Activated CD4-positive, alpha-beta T cell treated with anti-CD3 and anti-CD28 coated beads, Interleukin-2, amount 50 U/mL, for 48 hours (primary cell): ENCODE data around the gene SAA4.
"Not testable (repeated sequence)": the region's sequence is repeated elsewhere in the genome, so short reads cannot be mapped to it uniquely, and the experiment has no call there.

Source experiments
- DNase-seq, 2 experiments: peaks; one replicate each; pipeline ENCODE4 v3.0.0-alpha.2; 2020

SAA4 gene

GRCh38 chr11:18246379-18247190 is 10.0 kb upstream of the SAA4 start:
- DNase-seq = peak; percentile 28 to 36

GRCh38 chr11:18245396-18245795 is 8.8 kb upstream of the SAA4 start:
- no peak for DNase-seq

- peak; percentile 60 to 70 for DNase-seq
Observed at GRCh38 chr11:18243783-18244362, 7.3 kb upstream of the SAA4 start.

GRCh38 chr11:18239655-18240054 is 3.1 kb upstream of the SAA4 start:
- no peak for DNase-seq

GRCh38 chr11:18235394-18236334 is 938 bp downstream of the SAA4 start:
- DNase-seq = no peak

GRCh38 chr11:18233912-18234311 is 2.7 kb downstream of the SAA4 start:
- DNase-seq = no peak

- DNase-seq = no peak
Observed at GRCh38 chr11:18230859-18231258, 5.7 kb downstream of the SAA4 start.

GRCh38 chr11:18229501-18229900 is 7.1 kb downstream of the SAA4 start:
- no peak for DNase-seq

GRCh38 chr11:18225913-18226312 is 10.7 kb downstream of the SAA4 start:
- DNase-seq = no peak

- DNase-seq = no peak
Observed at GRCh38 chr11:18223591-18224387, 12.8 kb downstream of the SAA4 start.

GRCh38 chr11:18222814-18223421 is 13.7 kb downstream of the SAA4 start:
- no peak for DNase-seq

GRCh38 chr11:18221274-18221876 is 15.2 kb downstream of the SAA4 start:
- DNase-seq = no peak

- no peak for DNase-seq
Observed at GRCh38 chr11:18209058-18209457, 27.5 kb downstream of the SAA4 start.

- DNase-seq = no peak
Observed at GRCh38 chr11:18204771-18205170, 31.8 kb downstream of the SAA4 start.

- no peak for DNase-seq
Observed at GRCh38 chr11:18204220-18204619, 32.4 kb downstream of the SAA4 start.

GRCh38 chr11:18203723-18204122 is 32.9 kb downstream of the SAA4 start:
- DNase-seq = no peak

- DNase-seq = not testable (repeated sequence)
Observed at GRCh38 chr11:18197738-18198137, 38.9 kb downstream of the SAA4 start.

- no peak for DNase-seq
Observed at GRCh38 chr11:18196532-18196931, 40.1 kb downstream of the SAA4 start.

GRCh38 chr11:18193010-18193409 is 43.6 kb downstream of the SAA4 start:
- DNase-seq = no peak

- DNase-seq = no peak
Observed at GRCh38 chr11:18191376-18191775, 45.2 kb downstream of the SAA4 start.

GRCh38 chr11:18189476-18190245 is 46.9 kb downstream of the SAA4 start:
- not testable (repeated sequence) for DNase-seq
